ENCODE results near the gene TMEM255A.

- TF ChIP-seq POLR2AphosphoS5 (IDR thresholded peaks at IDR 0.05) (peak; percentile 15), CTCF (IDR thresholded peaks at IDR 0.05; ENCODE audit: poor library complexity, severe bottlenecking) (no peak), SMC3 (conservative IDR thresholded peaks at IDR 0.05; ENCODE audit: poor library complexity) (peak; percentile 32)
Observed at GRCh38 chrX:120244735-120245498, 66.3 kb downstream of the TMEM255A start.
